ENCODE data around the gene NLRP1.

NLRP1 gene

GRCh38 chr17:5468075-5468473 lies 116.2 kb downstream of the NLRP1 start:
- TF ChIP-seq POLR2AphosphoS5 (IDR thresholded peaks at IDR 0.05; ENCODE audit: low read depth, low read length) (no peak), SIN3A (IDR thresholded peaks at IDR 0.05; ENCODE audit: borderline replicate concordance, insufficient read depth, low read length) (no peak), FOXP2 (optimal IDR thresholded peaks at IDR 0.05; ENCODE audit: borderline replicate concordance, extremely low read depth, extremely low read length, insufficient read depth) (no peak), REST (IDR thresholded peaks at IDR 0.05; ENCODE audit: insufficient read depth in 1 of 2, low read depth in 2 of 2, low read length in 2 of 2) (no peak), TAF1 (IDR thresholded peaks at IDR 0.05; ENCODE audit: borderline replicate concordance, insufficient read depth, low read length) (no peak)

DNA sequence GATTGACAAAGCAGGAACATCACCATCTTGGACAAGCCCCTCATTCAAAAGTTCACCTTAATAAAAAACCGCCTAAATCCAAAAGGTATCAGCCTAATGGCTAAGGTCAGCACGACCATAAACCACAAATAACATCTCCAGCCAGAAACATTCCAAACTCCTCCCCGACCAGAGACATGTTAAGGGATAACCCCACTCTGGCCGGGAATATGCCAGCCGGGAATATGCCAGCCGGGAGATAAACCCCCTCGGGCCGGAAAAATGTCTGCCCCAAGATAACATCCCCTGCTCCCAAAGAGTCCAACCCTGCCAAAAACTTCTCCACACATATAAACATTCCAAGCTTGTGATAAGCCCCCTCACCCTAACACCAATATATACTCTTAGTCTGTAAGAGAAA lies 116.9 kb downstream of the NLRP1 start:
- TF ChIP-seq SIN3A (IDR thresholded peaks at IDR 0.05; ENCODE audit: borderline replicate concordance, insufficient read depth, low read length) (peak; percentile 3; the same call in 1 of the 2 replicates), POLR2AphosphoS5 (IDR thresholded peaks at IDR 0.05; ENCODE audit: low read depth, low read length) (no peak)

DNA sequence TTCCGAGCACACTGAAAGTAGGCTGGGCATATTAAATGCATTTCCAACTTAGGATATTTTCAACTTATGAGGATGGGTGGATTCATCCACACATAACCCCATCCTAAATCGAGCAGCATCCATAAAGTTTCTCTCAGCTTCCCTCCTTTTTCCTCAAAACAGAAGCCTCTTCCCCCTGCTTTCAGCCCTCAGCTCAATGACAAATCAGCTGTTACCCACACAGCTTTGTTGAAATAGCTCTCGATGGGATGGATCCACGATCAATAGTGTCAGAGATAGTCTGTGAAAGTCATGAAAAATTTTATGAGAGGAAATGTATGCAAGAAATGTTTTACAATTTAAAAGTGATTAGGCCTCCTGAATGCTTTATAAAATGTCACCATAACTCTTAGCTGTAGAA lies 118.0 kb downstream of the NLRP1 start:
- TF ChIP-seq SIN3A (IDR thresholded peaks at IDR 0.05; ENCODE audit: borderline replicate concordance, insufficient read depth, low read length) = no peak
- no peak for TF ChIP-seq POLR2AphosphoS5 (IDR thresholded peaks at IDR 0.05; ENCODE audit: low read depth, low read length)
- no peak for TF ChIP-seq REST (IDR thresholded peaks at IDR 0.05; ENCODE audit: insufficient read depth in 1 of 2, low read depth in 2 of 2, low read length in 2 of 2)
- no peak for TF ChIP-seq FOXP2 (optimal IDR thresholded peaks at IDR 0.05; ENCODE audit: borderline replicate concordance, extremely low read depth, extremely low read length, insufficient read depth)
- no peak for TF ChIP-seq TAF1 (IDR thresholded peaks at IDR 0.05; ENCODE audit: borderline replicate concordance, insufficient read depth, low read length)

DNA sequence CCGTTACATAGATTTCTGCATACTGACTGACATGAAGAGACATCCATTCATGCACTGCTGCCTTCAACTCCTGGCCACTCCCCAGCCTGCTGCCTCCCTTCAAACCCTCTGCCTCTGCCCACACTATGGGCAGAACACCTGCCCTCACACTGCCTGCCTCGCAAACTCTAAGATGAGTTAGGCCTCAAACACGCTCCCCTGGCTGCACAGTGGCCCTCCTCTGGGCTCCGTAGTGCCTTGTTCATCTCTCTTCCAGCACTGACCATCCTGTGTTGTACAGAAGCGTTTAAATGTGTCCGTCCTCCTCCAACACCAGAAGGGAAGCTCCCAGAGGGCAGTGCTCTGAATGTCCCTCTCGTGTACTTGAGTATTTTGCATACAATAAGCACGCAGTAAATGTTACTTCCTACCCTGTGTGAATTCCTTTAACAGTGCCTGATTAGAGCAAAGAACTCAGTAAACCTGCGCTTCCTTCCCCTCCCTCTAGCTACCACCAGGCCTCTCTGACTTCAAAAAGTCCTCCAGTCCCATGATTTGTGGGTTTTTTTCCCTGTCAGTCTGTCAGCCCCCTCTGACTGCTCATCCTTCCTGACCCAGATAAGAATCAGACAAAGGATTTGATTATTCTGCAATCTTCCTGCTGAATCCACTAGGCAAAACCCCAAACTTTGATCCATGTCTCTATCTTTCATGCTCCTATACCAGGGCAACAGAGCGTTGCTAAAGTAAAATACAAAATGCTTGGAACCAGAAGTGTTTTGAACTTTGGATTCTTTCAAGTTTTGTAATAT lies 119.4 kb downstream of the NLRP1 start:
- TF ChIP-seq FOXP2 (optimal IDR thresholded peaks at IDR 0.05; ENCODE audit: borderline replicate concordance, extremely low read depth, extremely low read length, insufficient read depth) (no peak), TAF1 (IDR thresholded peaks at IDR 0.05; ENCODE audit: borderline replicate concordance, insufficient read depth, low read length) (no peak), POLR2AphosphoS5 (IDR thresholded peaks at IDR 0.05; ENCODE audit: low read depth, low read length) (no peak), REST (IDR thresholded peaks at IDR 0.05; ENCODE audit: insufficient read depth in 1 of 2, low read depth in 2 of 2, low read length in 2 of 2) (no peak), SIN3A (IDR thresholded peaks at IDR 0.05; ENCODE audit: borderline replicate concordance, insufficient read depth, low read length) (no peak)
